Neuron (in vitro differentiated cells): ENCODE data around the gene HTR7.
"Not testable (repeated sequence)": the region's sequence is repeated elsewhere in the genome, so short reads cannot be mapped to it uniquely, and the experiment has no call there.

Experiments used
- H2AFZ ChIP-seq: one replicate; pipeline ENCODE4 v1.6.1; 2013; ENCODE audit warnings: low read depth, mild to moderate bottlenecking, inconsistent platforms, low read length, moderate library complexity
- H3K27me3 ChIP-seq: one replicate; pipeline ENCODE4 v1.6.1; 2013; ENCODE audit warnings: low read length; ENCODE audit not compliant: insufficient read depth
- H3K36me3 ChIP-seq: one replicate; pipeline ENCODE4 v1.6.1; 2013; ENCODE audit warnings: low read length; ENCODE audit not compliant: insufficient read depth
- H3K4me1 ChIP-seq: one replicate; pipeline ENCODE4 v1.6.1; 2013; ENCODE audit warnings: low read length; ENCODE audit not compliant: insufficient read depth
- H3K4me3 ChIP-seq: 2 replicates; pipeline ENCODE4 v1.5.1; 2013; ENCODE audit warnings: mild to moderate bottlenecking, low read length, moderate library complexity
- H3K9me3 ChIP-seq: one replicate; pipeline ENCODE4 v1.6.1; 2013; ENCODE audit warnings: low read length

Gene HTR7

GRCh38 chr10:90849956-90850749 is 7.7 kb downstream of the HTR7 start:
- H3K36me3 ChIP-seq, result no peaks in the 10 kb centered on the region
- no peak overlapping the region for H2AFZ ChIP-seq
- H3K4me1 ChIP-seq, result no peaks in the 10 kb centered on the region
- H3K4me3 ChIP-seq, result no peak overlapping the region
- H3K9me3 ChIP-seq, result peaks cover 8% of the 10 kb centered on the region
- H3K27me3 ChIP-seq, result peaks cover 9% of the 10 kb centered on the region

GRCh38 chr10:90847436-90847835 is 10.4 kb downstream of the HTR7 start:
- Histone ChIP-seq H3K9me3 (peaks cover 8% of the 10 kb centered on the region), H3K36me3 (no peaks in the 10 kb centered on the region), H3K4me3 (no peak overlapping the region), H3K27me3 (no peaks in the 10 kb centered on the region), H2AFZ (no peak overlapping the region), H3K4me1 (no peaks in the 10 kb centered on the region)

GRCh38 chr10:90846746-90847145 is 11.1 kb downstream of the HTR7 start:
- H3K4me3 ChIP-seq, result no peak overlapping the region
- H3K36me3 ChIP-seq, result no peaks in the 10 kb centered on the region
- H3K4me1 ChIP-seq, result no peaks in the 10 kb centered on the region
- peaks cover 8% of the 10 kb centered on the region for H3K9me3 ChIP-seq
- H3K27me3 ChIP-seq, result no peaks in the 10 kb centered on the region
- H2AFZ ChIP-seq, result no peak overlapping the region

- no peak overlapping the region for H2AFZ ChIP-seq
Observed at GRCh38 chr10:90845726-90846125, 12.1 kb downstream of the HTR7 start.

GRCh38 chr10:90842725-90843124 is 15.1 kb downstream of the HTR7 start:
- Histone ChIP-seq H3K9me3 (no peaks in the 10 kb centered on the region), H3K4me1 (no peaks in the 10 kb centered on the region), H3K27me3 (no peaks in the 10 kb centered on the region), H2AFZ (no peak overlapping the region), H3K36me3 (no peaks in the 10 kb centered on the region), H3K4me3 (no peak overlapping the region)

More at GRCh38 chr10:90845726-90846125, 12.1 kb downstream of the HTR7 start:
- Histone ChIP-seq H3K36me3 (no peaks in the 10 kb centered on the region), H3K4me1 (no peaks in the 10 kb centered on the region), H3K9me3 (peaks cover 8% of the 10 kb centered on the region), H3K4me3 (no peak overlapping the region), H3K27me3 (no peaks in the 10 kb centered on the region)

GRCh38 chr10:90837486-90837885 is 20.4 kb downstream of the HTR7 start:
- Histone ChIP-seq H2AFZ (no peak overlapping the region), H3K27me3 (no peaks in the 10 kb centered on the region), H3K4me1 (no peaks in the 10 kb centered on the region), H3K9me3 (no peaks in the 10 kb centered on the region), H3K4me3 (no peak overlapping the region), H3K36me3 (no peaks in the 10 kb centered on the region)

- H3K9me3 ChIP-seq, result no peaks in the 10 kb centered on the region
- no peaks in the 10 kb centered on the region for H3K36me3 ChIP-seq
- H2AFZ ChIP-seq, result no peak overlapping the region
- no peaks in the 10 kb centered on the region for H3K4me1 ChIP-seq
- no peak overlapping the region for H3K4me3 ChIP-seq
- no peaks in the 10 kb centered on the region for H3K27me3 ChIP-seq
Observed at GRCh38 chr10:90834326-90834725, 23.5 kb downstream of the HTR7 start.

GRCh38 chr10:90832111-90832510 is 25.7 kb downstream of the HTR7 start:
- H3K36me3 ChIP-seq, result no peaks in the 10 kb centered on the region
- H3K9me3 ChIP-seq, result no peaks in the 10 kb centered on the region
- H3K4me1 ChIP-seq, result no peaks in the 10 kb centered on the region
- no peak overlapping the region for H3K4me3 ChIP-seq
- H3K27me3 ChIP-seq, result no peaks in the 10 kb centered on the region
- H2AFZ ChIP-seq, result no peak overlapping the region

- Histone ChIP-seq H3K27me3 (no peaks in the 10 kb centered on the region), H3K4me1 (no peaks in the 10 kb centered on the region), H3K4me3 (no peak overlapping the region), H2AFZ (no peak overlapping the region), H3K9me3 (no peaks in the 10 kb centered on the region), H3K36me3 (no peaks in the 10 kb centered on the region)
Observed at GRCh38 chr10:90822508-90822907, 35.3 kb downstream of the HTR7 start.

- H2AFZ ChIP-seq, H3K4me1 ChIP-seq, H3K9me3 ChIP-seq, H3K27me3 ChIP-seq, H3K36me3 ChIP-seq, H3K4me3 ChIP-seq: not testable (repeated sequence)
Observed at GRCh38 chr10:90821864-90822263, 36.0 kb downstream of the HTR7 start.

- no peaks in the 10 kb centered on the region for H3K4me1 ChIP-seq
- no peaks in the 10 kb centered on the region for H3K9me3 ChIP-seq
- H3K27me3 ChIP-seq, result no peaks in the 10 kb centered on the region
- no peak overlapping the region for H2AFZ ChIP-seq
- no peaks in the 10 kb centered on the region for H3K36me3 ChIP-seq
- H3K4me3 ChIP-seq, result no peak overlapping the region
Observed at GRCh38 chr10:90819911-90820310, 37.9 kb downstream of the HTR7 start.

GRCh38 chr10:90818736-90819135 is 39.1 kb downstream of the HTR7 start:
- no peak overlapping the region for H2AFZ ChIP-seq
- no peaks in the 10 kb centered on the region for H3K4me1 ChIP-seq
- no peaks in the 10 kb centered on the region for H3K36me3 ChIP-seq
- no peak overlapping the region for H3K4me3 ChIP-seq
- H3K9me3 ChIP-seq, result no peaks in the 10 kb centered on the region
- no peaks in the 10 kb centered on the region for H3K27me3 ChIP-seq

- Histone ChIP-seq H3K4me1 (no peaks in the 10 kb centered on the region), H3K4me3 (no peak overlapping the region), H3K27me3 (no peaks in the 10 kb centered on the region), H2AFZ (no peak overlapping the region), H3K9me3 (no peaks in the 10 kb centered on the region), H3K36me3 (no peaks in the 10 kb centered on the region)
Observed at GRCh38 chr10:90817128-90817889, 40.5 kb downstream of the HTR7 start.
